Measurements from ENCODE around the gene SORCS3. TPM values are rescaled to one million over a fixed set of nuclear protein-coding genes. Genes with fewer than 3 reads are reported as not detected.
A peak's percentile ranks its signal among the peaks of the same experiment; 100 is the strongest.

SORCS3 gene
- total RNA-seq, 2 donors from 2014 or later = not detected

- ATAC-seq (no peak), DNase-seq (no peak)
- Histone ChIP-seq H3K27me3 (no peaks in the 10 kb centered on the region), H3K27ac (no peak overlapping the region), H3K9me3 (no peaks in the 10 kb centered on the region), H3K36me3 (replicated peaks in 1 of 2; ENCODE audit: insufficient read depth in 1 of 2, low read depth in 2 of 2) (no peaks in the 10 kb centered on the region), H3K4me1 (peaks cover 13% of the 10 kb centered on the region), H3K4me3 (no peak overlapping the region)
- intact Hi-C loops (cut with DNase I) = no loop called here
- TF ChIP-seq POLR2A (IDR thresholded peaks at IDR 0.05) (no peak), CTCF (IDR thresholded peaks at IDR 0.05) (no peak)
- WGBS, 2 donors = 37 to 38% methylated on average over 2 of the region's 2 CpGs
Observed at GRCh38 chr10:104819731-104820130, 178.6 kb downstream of the SORCS3 start.

GRCh38 chr10:104822088-104822487 lies 181.0 kb downstream of the SORCS3 start:
- DNase-seq (no peak), ATAC-seq (no peak)
- intact Hi-C loops (cut with DNase I) = no loop called here
- Histone ChIP-seq H3K9me3 (no peaks in the 10 kb centered on the region), H3K4me1 (peaks cover 13% of the 10 kb centered on the region), H3K27me3 (no peaks in the 10 kb centered on the region), H3K27ac (no peak overlapping the region), H3K36me3 (replicated peaks in 1 of 2; ENCODE audit: insufficient read depth in 1 of 2, low read depth in 2 of 2) (no peaks in the 10 kb centered on the region), H3K4me3 (no peak overlapping the region)
- 8 to 19% methylated on average over 3 of the region's 3 CpGs for WGBS, 2 donors
- no peak for TF ChIP-seq CTCF (IDR thresholded peaks at IDR 0.05)
- no peak for TF ChIP-seq POLR2A (IDR thresholded peaks at IDR 0.05)

GRCh38 chr10:104824380-104825006 lies 183.4 kb downstream of the SORCS3 start:
- TF ChIP-seq CTCF (IDR thresholded peaks at IDR 0.05) = no peak
- TF ChIP-seq POLR2A (IDR thresholded peaks at IDR 0.05) = no peak
- H3K27me3 ChIP-seq = no peaks in the 10 kb centered on the region
- H3K36me3 ChIP-seq (replicated peaks in 1 of 2; ENCODE audit: insufficient read depth in 1 of 2, low read depth in 2 of 2) = no peaks in the 10 kb centered on the region
- 24 to 38% methylated on average over 6 of the region's 6 CpGs for WGBS, 2 donors
- no peak overlapping the region for H3K4me3 ChIP-seq
- intact Hi-C loops (cut with DNase I) = no loop called here
- no peak overlapping the region for H3K27ac ChIP-seq
- DNase-seq (peak in 2 of 4 donors; percentile 33 to 40), ATAC-seq (no peak)
- H3K9me3 ChIP-seq = no peaks in the 10 kb centered on the region
- peaks cover 13% of the 10 kb centered on the region for H3K4me1 ChIP-seq

GRCh38 chr10:104831272-104831671 lies 190.2 kb downstream of the SORCS3 start:
- intact Hi-C loops (cut with DNase I) = no loop called here
- TF ChIP-seq CTCF (IDR thresholded peaks at IDR 0.05) (no peak), POLR2A (IDR thresholded peaks at IDR 0.05) (no peak)
- Histone ChIP-seq H3K4me3 (no peak overlapping the region), H3K27ac (no peak overlapping the region), H3K9me3 (no peaks in the 10 kb centered on the region), H3K27me3 (no peaks in the 10 kb centered on the region), H3K36me3 (replicated peaks in 1 of 2; ENCODE audit: insufficient read depth in 1 of 2, low read depth in 2 of 2) (no peaks in the 10 kb centered on the region), H3K4me1 (no peaks in the 10 kb centered on the region)
- ATAC-seq (no peak), DNase-seq (no peak)
- 49 to 55% methylated on average over 5 of the region's 5 CpGs for WGBS, 2 donors

GRCh38 chr10:104834580-104834979 lies 193.5 kb downstream of the SORCS3 start:
- no peaks in the 10 kb centered on the region for H3K9me3 ChIP-seq
- H3K36me3 ChIP-seq (replicated peaks in 1 of 2; ENCODE audit: insufficient read depth in 1 of 2, low read depth in 2 of 2) = no peaks in the 10 kb centered on the region
- ATAC-seq (no peak), DNase-seq (no peak)
- no peak overlapping the region for H3K27ac ChIP-seq
- no peaks in the 10 kb centered on the region for H3K27me3 ChIP-seq
- WGBS, 2 donors = 29 to 71% methylated on average over 1 of the region's 1 CpG
- intact Hi-C loops (cut with DNase I) = no loop called here
- no peaks in the 10 kb centered on the region for H3K4me1 ChIP-seq
- no peak overlapping the region for H3K4me3 ChIP-seq
- TF ChIP-seq POLR2A (IDR thresholded peaks at IDR 0.05) (no peak), CTCF (IDR thresholded peaks at IDR 0.05) (no peak)

All from body of pancreas (tissue), 4 donors.